Activated B cell treated with CpG ODN at 0.5 μM for 24 hours (primary cell): Measurements from ENCODE around the gene HTR5A. TPM values are rescaled to one million over a fixed set of nuclear protein-coding genes. Genes with fewer than 3 reads are reported as not detected.

Experiments
- ATAC-seq: fragments of 200-7000 bp; cut with Tn5 transposase; one replicate; pipeline ENCODE4 v1.10.0; 2021; ENCODE audit warnings: low read depth, mild to moderate bottlenecking, moderate library complexity
- CTCF ChIA-PET: fragments of 350-600 bp; sonication (Branson Sonifier 250); formaldehyde crosslinking; loops from one replicate; lab custom pipeline; 2021; ENCODE audit warnings: antibody characterized with exemption; lab: Charles Lee
- POLR2A ChIA-PET: fragments of 350-600 bp; sonication (Branson Sonifier 250); formaldehyde crosslinking; loops from one replicate; lab custom pipeline; 2021; ENCODE audit warnings: antibody characterized with exemption; lab: Charles Lee
- DNase-seq: peaks from one replicate; pipeline ENCODE4 v3.0.0; 2022
- H3K27ac Mint-ChIP-seq: one replicate; pipeline ENCODE4 v1.8.0; 2020; ENCODE audit warnings: mixed read lengths
- H3K27me3 Mint-ChIP-seq: one replicate; pipeline ENCODE4 v1.8.0; 2021; ENCODE audit warnings: mixed read lengths
- H3K36me3 Mint-ChIP-seq: one replicate; pipeline ENCODE4 v1.8.0; 2021; ENCODE audit warnings: low read depth, mixed read lengths
- H3K4me1 Mint-ChIP-seq: one replicate; pipeline ENCODE4 v1.8.0; 2021; ENCODE audit warnings: mixed read lengths
- H3K4me3 Mint-ChIP-seq: one replicate; pipeline ENCODE4 v1.8.0; 2020; ENCODE audit warnings: mild to moderate bottlenecking, mixed read lengths
- H3K9me3 Mint-ChIP-seq: one replicate; pipeline ENCODE4 v1.8.0; 2020; ENCODE audit warnings: mixed read lengths
- CTCF ChIP-seq: fragments of 200-600 bp; IDR thresholded peaks from one replicate; pipeline ENCODE4 v1.8.0; 2022; ENCODE audit warnings: antibody characterized with exemption, mild to moderate bottlenecking
- intact Hi-C: fragments of 100-400 bp; cut with micrococcal nuclease; formaldehyde crosslinking; loops from one replicate; pipeline ENCODE4 v1.15.1; 2024
- total RNA-seq: library from RNA; stranded (reverse); gene quantifications from 2 replicates; pipeline ENCODE4 v1.2.3, GENCODE V29; 2022

Gene HTR5A
- total RNA-seq, 1 donor from 2014 or later, result not detected

- H3K9me3 Mint-ChIP-seq, result peaks cover 6% of the 10 kb centered on the region
- H3K4me1 Mint-ChIP-seq, result no peaks in the 10 kb centered on the region
- TF ChIP-seq CTCF, result no peak
- CTCF ChIA-PET, result no interaction called here
- ATAC-seq, result no peak
- H3K36me3 Mint-ChIP-seq, result no peaks in the 10 kb centered on the region
- peaks cover 11% of the 10 kb centered on the region for H3K27me3 Mint-ChIP-seq
- no peak overlapping the region for H3K27ac Mint-ChIP-seq
- H3K4me3 Mint-ChIP-seq, result no peak overlapping the region
- DNase-seq, result no peak
- POLR2A ChIA-PET, result interaction anchor here (0.7 kb wide), 1 partner anchor 213 kb away, joined by 3 read pairs; no protein-coding TSS in a partner anchor
- intact Hi-C loops, result no loop called here
These were observed 31.8 kb upstream of the HTR5A start for GRCh38 chr7:155038335-155038734.

- DNase-seq, result no peak
- Mint-ChIP-seq H3K36me3 (no peaks in the 10 kb centered on the region), H3K9me3 (no peaks in the 10 kb centered on the region), H3K4me1 (no peaks in the 10 kb centered on the region), H3K27me3 (peaks cover 8% of the 10 kb centered on the region), H3K4me3 (no peak overlapping the region), H3K27ac (no peak overlapping the region)
- ATAC-seq, result no peak
- no peak for TF ChIP-seq CTCF
- ChIA-PET POLR2A (no interaction called here), CTCF (no interaction called here)
- intact Hi-C loops, result no loop called here
These were observed 26.4 kb upstream of the HTR5A start for GRCh38 chr7:155043756-155044155.

GRCh38 chr7:155048006-155048405 is 22.1 kb upstream of the HTR5A start:
- no peak overlapping the region for H3K4me3 Mint-ChIP-seq
- H3K27me3 Mint-ChIP-seq, result no peaks in the 10 kb centered on the region
- no peaks in the 10 kb centered on the region for H3K4me1 Mint-ChIP-seq
- no peaks in the 10 kb centered on the region for H3K9me3 Mint-ChIP-seq
- no peak overlapping the region for H3K27ac Mint-ChIP-seq
- CTCF ChIA-PET, result no interaction called here
- no peaks in the 10 kb centered on the region for H3K36me3 Mint-ChIP-seq
- no peak for TF ChIP-seq CTCF
- ATAC-seq (no peak), DNase-seq (no peak)
- POLR2A ChIA-PET, result no interaction called here
- intact Hi-C loops, result no loop called here

GRCh38 chr7:155051355-155051754 is 18.8 kb upstream of the HTR5A start:
- H3K27me3 Mint-ChIP-seq, result peaks cover 7% of the 10 kb centered on the region
- POLR2A ChIA-PET, result no interaction called here
- no peak overlapping the region for H3K4me3 Mint-ChIP-seq
- intact Hi-C loops, result no loop called here
- DNase-seq (no peak), ATAC-seq (no peak)
- CTCF ChIA-PET, result no interaction called here
- no peaks in the 10 kb centered on the region for H3K4me1 Mint-ChIP-seq
- TF ChIP-seq CTCF, result no peak
- no peak overlapping the region for H3K27ac Mint-ChIP-seq
- no peaks in the 10 kb centered on the region for H3K9me3 Mint-ChIP-seq
- H3K36me3 Mint-ChIP-seq, result no peaks in the 10 kb centered on the region

- DNase-seq, result no peak
- H3K9me3 Mint-ChIP-seq, result no peaks in the 10 kb centered on the region
- POLR2A ChIA-PET, result no interaction called here
- no peak overlapping the region for H3K27ac Mint-ChIP-seq
- H3K4me3 Mint-ChIP-seq, result no peak overlapping the region
- H3K27me3 Mint-ChIP-seq, result peaks cover 7% of the 10 kb centered on the region
- H3K4me1 Mint-ChIP-seq, result no peaks in the 10 kb centered on the region
- H3K36me3 Mint-ChIP-seq, result no peaks in the 10 kb centered on the region
- ATAC-seq, result no peak
- TF ChIP-seq CTCF, result no peak
- CTCF ChIA-PET, result no interaction called here
- intact Hi-C loops, result no loop called here
These were observed 17.1 kb upstream of the HTR5A start for GRCh38 chr7:155053002-155053401.
